HCT116 (cell line): ENCODE data around the gene FGF18.

Experiments used
- CTCF ChIP-seq, 3 experiments: fragments of 200-600 bp in 1 of 3; sonication (generic) in 1 of 3; IDR thresholded peaks in 2 of 3; conservative IDR thresholded peaks in 1 of 3; 2 replicates each; pipeline ENCODE4 v1.5.1; 2012 to 2017; ENCODE audit warnings: low read depth in 2 of 3, low read length in 2 of 3, antibody characterized with exemption in 1 of 3, borderline replicate concordance in 1 of 3, control low read depth in 1 of 3, mild to moderate bottlenecking in 1 of 3, mixed read lengths in 1 of 3, mixed run types in 1 of 3, moderate library complexity in 1 of 3; ENCODE audit not compliant: insufficient read depth in 1 of 3
- EGR1 ChIP-seq: IDR thresholded peaks from 2 replicates; pipeline ENCODE4 v1.6.1; 2012; ENCODE audit warnings: low read depth
- EZH2 ChIP-seq: fragments of 200-600 bp; sonication (generic); IDR thresholded peaks from 2 replicates; pipeline ENCODE4 v1.6.1; 2017; ENCODE audit warnings: antibody characterized with exemption, mixed run types
- EZH2phosphoT487 ChIP-seq: fragments of 200-600 bp; IDR thresholded peaks from 2 replicates; pipeline ENCODE4 v1.6.1; 2018; ENCODE audit warnings: antibody characterized with exemption, borderline replicate concordance
- JUND ChIP-seq: IDR thresholded peaks from 2 replicates; pipeline ENCODE4 v1.6.1; 2012
- MAX ChIP-seq: IDR thresholded peaks from 2 replicates; pipeline ENCODE4 v1.6.1; 2012
- REST ChIP-seq: IDR thresholded peaks from 2 replicates; pipeline ENCODE4 v1.6.1; 2012; ENCODE audit warnings: low read depth
- TCF7L2 ChIP-seq: IDR thresholded peaks from 2 replicates; pipeline ENCODE4 v1.7.0; 2011; ENCODE audit warnings: borderline replicate concordance, inconsistent platforms; ENCODE audit not compliant: insufficient read depth, insufficient read length; ENCODE audit errors: extremely low read depth
- ZBTB33 ChIP-seq: IDR thresholded peaks from 2 replicates; pipeline ENCODE4 v1.6.1; 2011; ENCODE audit warnings: mild to moderate bottlenecking, low read length, moderate library complexity; ENCODE audit not compliant: insufficient replicate concordance; ENCODE audit errors: extremely low read depth

- TF ChIP-seq CTCF (IDR thresholded peaks at IDR 0.05 in 2 of 3, conservative IDR thresholded peaks at IDR 0.05 in 1 of 3; ENCODE audit: borderline replicate concordance in 1 of 3, insufficient read depth in 1 of 3, low read depth in 2 of 3, low read length in 2 of 3) (no peak), REST (no peak), MAX (no peak), ZBTB33 (no peak), TCF7L2 (no peak), JUND (no peak), EZH2phosphoT487 (no peak), EGR1 (no peak), EZH2 (no peak)
Observed at GRCh38 chr5:171410181-171410580, 9.3 kb upstream of the FGF18 start.
